Measurements from ENCODE around the gene POLN.

POLN gene

GRCh38 chr4:2263926-2264321, 22.0 kb upstream of the POLN start:
- DNase-seq (ENCODE audit: low spot score): no peak

- DNase-seq (ENCODE audit: low spot score): no peak
Measured at GRCh38 chr4:2262944-2263250, 21.0 kb upstream of the POLN start.

GRCh38 chr4:2262145-2262943, 20.4 kb upstream of the POLN start:
- peak; percentile 99 for DNase-seq (ENCODE audit: low spot score)

GRCh38 chr4:2261853-2262144, 19.9 kb upstream of the POLN start, which contains the start of gene MXD4:
Gene MXD4 (minus strand): TSS chr4:2262109. CDS start chr4:2261980, 129 bp downstream.
- DNase-seq (ENCODE audit: low spot score): no peak

- DNase-seq (ENCODE audit: low spot score): no peak
Measured at GRCh38 chr4:2261110-2261852, 19.4 kb upstream of the POLN start.

- DNase-seq (ENCODE audit: low spot score): no peak
Measured at GRCh38 chr4:2260344-2261109, 18.6 kb upstream of the POLN start.

- DNase-seq (ENCODE audit: low spot score): no peak
Measured at GRCh38 chr4:2259541-2260343, 17.8 kb upstream of the POLN start.

- DNase-seq (ENCODE audit: low spot score): no peak
Measured at GRCh38 chr4:2259036-2259540, 17.2 kb upstream of the POLN start.

- DNase-seq (ENCODE audit: low spot score): no peak
Measured at GRCh38 chr4:2258091-2259035, 16.4 kb upstream of the POLN start.

GRCh38 chr4:2257361-2258081, 15.6 kb upstream of the POLN start:
- no peak for DNase-seq (ENCODE audit: low spot score)

GRCh38 chr4:2256781-2257191, 14.9 kb upstream of the POLN start:
- DNase-seq (ENCODE audit: low spot score): no peak

GRCh38 chr4:2256156-2256731, 14.3 kb upstream of the POLN start:
- no peak for DNase-seq (ENCODE audit: low spot score)

GRCh38 chr4:2255501-2256155, 13.7 kb upstream of the POLN start:
- DNase-seq (ENCODE audit: low spot score): no peak

- no peak for DNase-seq (ENCODE audit: low spot score)
Measured at GRCh38 chr4:2254665-2255500, 13.0 kb upstream of the POLN start.

- DNase-seq (ENCODE audit: low spot score): no peak
Measured at GRCh38 chr4:2253160-2254084, 11.5 kb upstream of the POLN start.

GRCh38 chr4:2252530-2253091, 10.7 kb upstream of the POLN start:
- DNase-seq (ENCODE audit: low spot score): no peak

All from SK-N-DZ (cell line).